GM12878 (cell line): ENCODE results near the gene MAST4. TPM values are rescaled to one million over a fixed set of nuclear protein-coding genes. Genes with fewer than 3 reads are reported as not detected.

ENCODE experiments used
- ATAC-seq: fragments of 200-7000 bp; cut with Tn5 transposase; 3 replicates; pipeline ENCODE4 v1.9.1; 2020; ENCODE audit warnings: mild to moderate bottlenecking, moderate library complexity
- BruUV-seq: library from RNA; stranded (reverse); fragments of 400-500 nt; replicated peaks from 2 replicates; lab custom pipeline; 2021; lab: Mats Ljungman, UMichigan
- CTCF ChIA-PET: fragments of 300-600 bp; sonication (Branson Sonifier 250); formaldehyde crosslinking; extraction: SDS; loops from one replicate; lab custom pipeline; 2021; ENCODE audit warnings: inconsistent platforms; lab: Yijun Ruan, JAX
- POLR2A ChIA-PET: fragments of 350-600 bp; formaldehyde crosslinking; extraction: SDS; loops from one replicate; lab custom pipeline; 2021; ENCODE audit warnings: inconsistent platforms; lab: Charles Lee
- RAD21 ChIA-PET: fragments of 300-600 bp; sonication (Branson Sonifier 250); formaldehyde crosslinking; loops from one replicate; lab custom pipeline; 2023; ENCODE audit warnings: antibody characterized with exemption; ENCODE audit not compliant: unreplicated experiment; lab: Charles Lee
- SMC1A ChIA-PET: fragments of 300-600 bp; sonication (Branson Sonifier 250); formaldehyde crosslinking; loops from one replicate; lab custom pipeline; 2023; ENCODE audit not compliant: unreplicated experiment, uncharacterized antibody; lab: Charles Lee
- DNase-seq: peaks from one replicate; pipeline ENCODE4 v3.0.0-alpha.2; 2011; ENCODE audit warnings: low read depth, low spot score
- FAIRE-seq: peaks from 3 replicates; lab custom pipeline; 2011; peaks lifted over from hg19 to GRCh38; lab: Jason Lieb, UNC
- H2AFZ ChIP-seq: 2 replicates; pipeline ENCODE4 v1.6.0; 2011; ENCODE audit warnings: low read depth, low read length, control low read depth; ENCODE audit not compliant: control insufficient read depth
- H3K27ac ChIP-seq: 2 replicates; pipeline ENCODE4 v1.5.1; 2011; ENCODE audit warnings: control low read depth; ENCODE audit not compliant: control insufficient read depth, insufficient read depth
- H3K27me3 ChIP-seq, 2 experiments: replicated peaks in 1 of 2; 2 replicates each; pipeline versions ENCODE4 v1.6.0 to v1.6.1; 2011; ENCODE audit warnings: low read length in 1 of 2; ENCODE audit not compliant: control insufficient read depth in 2 of 2, insufficient read depth in 2 of 2
- H3K36me3 ChIP-seq, 2 experiments: 2 replicates each; pipeline ENCODE4 v1.5.1; 2011; ENCODE audit warnings: low read length in 1 of 2; ENCODE audit not compliant: control insufficient read depth in 2 of 2, insufficient read depth in 2 of 2
- H3K4me1 ChIP-seq: 2 replicates; pipeline ENCODE4 v1.6.1; 2011; ENCODE audit warnings: mild to moderate bottlenecking, low read length, moderate library complexity, mixed read lengths; ENCODE audit not compliant: control insufficient read depth, insufficient read depth
- H3K4me2 ChIP-seq: 2 replicates; pipeline ENCODE4 v1.6.0; 2011; ENCODE audit warnings: control low read depth; ENCODE audit not compliant: control insufficient read depth, insufficient read depth
- H3K4me3 ChIP-seq: fragments of 200-600 bp; sonication (generic); 2 replicates; pipeline ENCODE4 v1.5.1; 2016
- H3K79me2 ChIP-seq: 2 replicates; pipeline ENCODE4 v1.6.0; 2011; ENCODE audit warnings: low read length; ENCODE audit not compliant: control insufficient read depth, insufficient read depth
- H3K9ac ChIP-seq: 2 replicates; pipeline ENCODE4 v1.8.0; 2011; ENCODE audit warnings: low read length, control low read depth, mixed read lengths; ENCODE audit not compliant: control insufficient read depth, insufficient read depth
- H3K9me3 ChIP-seq: replicated peaks from 3 replicates; pipeline ENCODE4 v1.5.1; 2011; ENCODE audit warnings: mild to moderate bottlenecking, low read length; ENCODE audit not compliant: control insufficient read depth, insufficient read depth
- H4K20me1 ChIP-seq: 2 replicates; pipeline ENCODE4 v1.6.0; 2011; ENCODE audit not compliant: control insufficient read depth, insufficient read depth
- ATF7 ChIP-seq: fragments of 450-650 bp; IDR thresholded peaks from 2 replicates; pipeline ENCODE4 v1.6.1; 2016; ENCODE audit warnings: low read depth, mild to moderate bottlenecking
- EGR1 ChIP-seq, 2 experiments: IDR thresholded peaks; 1 replicate in 1 of 2; 2 replicates in 1 of 2; pipeline ENCODE4 v1.6.1; 2011 to 2012; ENCODE audit warnings: low read depth in 2 of 2, low read length in 2 of 2, borderline replicate concordance in 1 of 2, mild to moderate bottlenecking in 1 of 2, moderate library complexity in 1 of 2
- KLF5 ChIP-seq: fragments of 450-650 bp; IDR thresholded peaks from 2 replicates; pipeline ENCODE4 v1.6.1; 2014; ENCODE audit warnings: mild to moderate bottlenecking; ENCODE audit not compliant: partially characterized antibody
- LARP7 ChIP-seq: fragments of 450-650 bp; IDR thresholded peaks from 2 replicates; pipeline ENCODE4 v1.6.1; 2017; ENCODE audit warnings: mild to moderate bottlenecking
- MTA2 ChIP-seq: fragments of 450-650 bp; IDR thresholded peaks from 2 replicates; pipeline ENCODE4 v1.6.1; 2016; ENCODE audit warnings: low read depth, mild to moderate bottlenecking, moderate library complexity
- PBX3 ChIP-seq: IDR thresholded peaks from 2 replicates; pipeline ENCODE4 v1.6.1; 2011; ENCODE audit warnings: mild to moderate bottlenecking, low read depth, low read length, moderate library complexity; ENCODE audit not compliant: insufficient replicate concordance
- POLR2AphosphoS5 ChIP-seq: IDR thresholded peaks from 2 replicates; pipeline ENCODE4 v1.6.1; 2011; ENCODE audit warnings: mild to moderate bottlenecking, low read length, inconsistent platforms
- SKIL ChIP-seq: fragments of 450-650 bp; IDR thresholded peaks from 2 replicates; pipeline ENCODE4 v1.6.1; 2017; ENCODE audit warnings: mild to moderate bottlenecking, low read depth, inconsistent platforms; ENCODE audit not compliant: poor library complexity, severe bottlenecking
- ZNF207 ChIP-seq: fragments of 450-650 bp; IDR thresholded peaks from 2 replicates; pipeline ENCODE4 v1.6.1; 2014; ENCODE audit warnings: antibody characterized with exemption, mild to moderate bottlenecking, borderline replicate concordance
- WGBS: methylation state at CpG from one replicate; pipeline ENCODE4 v1.1.6; 2016; ENCODE audit warnings: low lambda C conversion rate; ENCODE audit not compliant: insufficient replicate concordance, insufficient coverage; ENCODE audit errors: missing lambda C conversion rate; 5-methylcytosine and 5-hydroxymethylcytosine counted together
- in situ Hi-C: fragments of 300-500 bp; cut with MboI; formaldehyde crosslinking; loops from 9 replicates; pipeline ENCODE4 v1.14.3; 2018; ENCODE audit warnings: mixed read lengths
- intact Hi-C: fragments of 100-400 bp; cut with micrococcal nuclease; formaldehyde crosslinking; loops from one replicate; pipeline ENCODE4 v1.14.2; 2022; ENCODE audit not compliant: unreplicated experiment
- polyA plus RNA-seq, 11 experiments: library from polyadenylated mRNA; depleted of rRNA in 4 of 11; unstranded in 6 of 11; stranded (reverse) in 5 of 11; fragments of >200 nt; fragmentation: Nextera tagmentation in 4 of 11; fragmentation: Illumina TruSeq in 1 of 11; extraction: Ambion mirVana in 4 of 11; extraction: Trizol in 1 of 11; gene quantifications; 1 replicate in 1 of 11; 2 replicates in 10 of 11; pipeline versions ENCODE4 v1.2.1 to v1.2.3, GENCODE V29; 2011 to 2016; ENCODE audit warnings: inconsistent platforms in 2 of 11, missing spikeins in 2 of 11, low read depth in 1 of 11
- total RNA-seq, 4 experiments: library from RNA; depleted of rRNA in 3 of 4; stranded (reverse); fragments of >200 nt in 3 of 4; fragmentation: Illumina TruSeq in 1 of 4; extraction: Trizol in 1 of 4; gene quantifications; 2 replicates each; pipeline versions ENCODE4 v1.2.1 to v1.2.3, GENCODE V29; 2013 to 2021

MAST4 gene
- total and polyA plus RNA-seq, 10 of the 15 experiments (the other 5 are each of a cell fraction or from before 2014, with no cell fraction given), result 0.02 to 1.6 (median 0.29) TPM; not detected in 1

- H3K36me3 ChIP-seq, result no peaks in the 10 kb centered on the region
- WGBS, result 35% methylated on average over 4 of the region's 4 CpGs
- H3K79me2 ChIP-seq, result no peaks in the 10 kb centered on the region
- BruUV-seq, result no TSS peak
- H3K27ac ChIP-seq, result no peak overlapping the region
- FAIRE-seq (no peak), ATAC-seq (peak; percentile 59), DNase-seq (no peak)
- CTCF ChIA-PET, result interaction anchor here (1.3 kb wide), 1 partner anchor 28 kb away, joined by 3 read pairs; no protein-coding TSS in a partner anchor
- SMC1A ChIA-PET, result no interaction called here
- H2AFZ ChIP-seq, result no peak overlapping the region
- RAD21 ChIA-PET, result no interaction called here
- no peaks in the 10 kb centered on the region for H3K9me3 ChIP-seq
- no peaks in the 10 kb centered on the region for H3K27me3 ChIP-seq
- in situ Hi-C loops (no loop called here), intact Hi-C loops (no loop called here)
- no peaks in the 10 kb centered on the region for H4K20me1 ChIP-seq
- H3K4me3 ChIP-seq, result no peak overlapping the region
- no peak for TF ChIP-seq KLF5
- no peak for TF ChIP-seq ZNF207
- 0 out of 2 replicates have a peak, but pooled peaks have one; percentile 18 for TF ChIP-seq ATF7
- peak; percentile 23; the same call in 1 of the 2 replicates for TF ChIP-seq MTA2
- no peak for TF ChIP-seq PBX3
- TF ChIP-seq POLR2AphosphoS5, result no peak
- no peak for TF ChIP-seq LARP7
- no peak for TF ChIP-seq EGR1 (IDR thresholded peaks at IDR 0.05; ENCODE audit: borderline replicate concordance in 1 of 2, low read depth in 2 of 2, low read length in 2 of 2)
- TF ChIP-seq SKIL, result no peak
- POLR2A ChIA-PET, result no interaction called here
- no peaks in the 10 kb centered on the region for H3K4me1 ChIP-seq
- H3K9ac ChIP-seq, result no peak overlapping the region
- no peak overlapping the region for H3K4me2 ChIP-seq
Measured at GRCh38 chr5:66896171-66896570, 300.0 kb downstream of the MAST4 start.
